ENCODE data around the gene UGT3A1. TPM values are rescaled to one million over a fixed set of nuclear protein-coding genes. Genes with fewer than 3 reads are reported as not detected.

Gene UGT3A1
- total RNA-seq (2022; extraction: Qiagen RNA extraction) = not detected in 5 replicates

GRCh38 chr5:35990941-35991611 is at the start of gene UGT3A1:
UGT3A1 (minus strand) TSS chr5:35991390; CDS start chr5:35991240, 150 bp downstream.

GRCh38 chr5:35938568-35939227 is 52.5 kb downstream of the UGT3A1 start, which contains the start of gene CAPSL:
CAPSL (minus strand) TSS chr5:35938622; CDS start chr5:35921120, 17,502 bp downstream.

Other genes with a start within 250 kb of the UGT3A1 start
- gene IL7R, start 134.5 kb downstream of the UGT3A1 start, total RNA-seq (2022; extraction: Qiagen RNA extraction) = 0.31 to 0.46 TPM (median 0.41 TPM) in 5 replicates
- not detected in 5 replicates for gene CAPSL, start 52.8 kb downstream of the UGT3A1 start, total RNA-seq (2022; extraction: Qiagen RNA extraction)
- not detected in 5 replicates for gene UGT3A2, start 75.5 kb upstream of the UGT3A1 start, total RNA-seq (2022; extraction: Qiagen RNA extraction)
- gene LMBRD2, start 160.5 kb upstream of the UGT3A1 start, total RNA-seq (2022; extraction: Qiagen RNA extraction) = 1.3 to 2.5 TPM (median 1.7 TPM) in 5 replicates
- gene SKP2, start 160.7 kb upstream of the UGT3A1 start, total RNA-seq (2022; extraction: Qiagen RNA extraction) = 15.8 to 20.9 TPM (median 19.3 TPM) in 5 replicates